Adrenal gland (tissue), 5 donors: Measurements from ENCODE around the gene FES.

Experiments
- CTCF ChIP-seq, 6 experiments: fragments of 450-650 bp in 4 of 6; fragments of 200-600 bp in 2 of 6; sonication (generic) in 1 of 6; IDR thresholded peaks; 1 replicate in 5 of 6; 2 replicates in 1 of 6; pipeline versions ENCODE4 v1.5.1 to v1.8.0; 2016 to 2021; ENCODE audit warnings: antibody characterized with exemption in 6 of 6, mild to moderate bottlenecking in 2 of 6, moderate library complexity in 1 of 6
- POLR2A ChIP-seq, 2 donors: fragments of 450-650 bp; IDR thresholded peaks; one replicate each; pipeline ENCODE4 v1.6.1; 2017; ENCODE audit warnings: antibody characterized with exemption in 2 of 2, mild to moderate bottlenecking in 2 of 2, moderate library complexity in 1 of 2
- donor health status: DM: no; HTN: no; CAD: no.

GRCh38 chr15:90863987-90864386, 20.3 kb upstream of the FES start:
- no peak for TF ChIP-seq CTCF (IDR thresholded peaks at IDR 0.05)
- no peak for TF ChIP-seq POLR2A (IDR thresholded peaks at IDR 0.05)
